ENCODE data around the gene GALNT11. TPM values are rescaled to one million over a fixed set of nuclear protein-coding genes. Genes with fewer than 3 reads are reported as not detected.

Gene GALNT11
- total RNA-seq, 1 experiment from 2014 or later: 24.1 TPM

DNA sequence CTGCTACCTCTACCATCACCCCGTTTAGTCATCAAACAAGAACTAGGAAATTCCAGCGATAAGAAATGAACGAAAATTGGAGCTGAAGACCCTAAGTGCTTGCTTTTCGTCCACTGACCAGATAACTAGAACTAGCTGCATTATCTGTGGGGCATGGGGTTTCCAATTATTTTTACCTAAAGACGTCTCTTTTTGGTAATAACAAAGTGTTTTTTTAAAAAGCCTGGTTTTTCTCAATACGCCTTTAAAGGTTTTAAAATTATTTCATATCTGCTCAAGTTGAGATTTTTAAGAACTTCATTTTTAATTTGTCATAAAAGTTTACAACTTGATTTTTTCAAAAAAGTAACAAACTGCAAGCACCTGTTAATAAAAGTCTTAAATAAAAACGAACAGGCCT, 104.2 kb downstream of the GALNT11 start:
- H3K23me2 ChIP-seq (ENCODE audit: insufficient read length, low read depth, low read length, poor library complexity, severe bottlenecking): no peaks in the 10 kb centered on the region
- no peak overlapping the region for H3T11ph ChIP-seq (ENCODE audit: low read length)
- no peak overlapping the region for H4K5ac ChIP-seq (ENCODE audit: insufficient read length, low read depth, low read length)
- no peak overlapping the region for H4K8ac ChIP-seq (replicated peaks; ENCODE audit: insufficient read length, low read depth, low read length)
- no peak for DNase-seq
- H3K79me2 ChIP-seq (ENCODE audit: insufficient read depth, low read length): no peaks in the 10 kb centered on the region
- no peaks in the 10 kb centered on the region for H3K79me1 ChIP-seq (ENCODE audit: insufficient read depth, low read depth, low read length, poor library complexity, severe bottlenecking)
- H3K4me2 ChIP-seq (ENCODE audit: insufficient read depth, insufficient read length, low read length): no peak overlapping the region
- no peak overlapping the region for H3K18ac ChIP-seq (ENCODE audit: insufficient read length, low read depth, low read length)
- H3K27ac Mint-ChIP-seq: no peak overlapping the region
- peaks cover 5 to 6% of the 10 kb centered on the region in 2 experiments for H3K4me1 Mint-ChIP-seq
- no peak overlapping the region for H3K27ac ChIP-seq (ENCODE audit: insufficient read length, low read depth, low read length)
- WGBS (ENCODE audit: extremely low coverage, insufficient read length, low lambda C conversion rate): no CpG with 5 or more reads among the region's 7 CpGs
- H2BK20ac ChIP-seq (ENCODE audit: low read depth, low read length, poor library complexity, severe bottlenecking): no peak overlapping the region
- H3K9me3 ChIP-seq (ENCODE audit: control insufficient read depth, low read depth, low read length): no peaks in the 10 kb centered on the region
- peaks cover 23 to 50% (median 47%) of the 10 kb centered on the region in 3 experiments; a peak in 6 of 7 replicates for H3K36me3 Mint-ChIP-seq (ENCODE audit: insufficient read depth in 1 of 3, low read depth in 3 of 3)
- peaks cover 3 to 12% of the 10 kb centered on the region in 2 experiments; a peak in 4 of 5 replicates for H3K9me3 Mint-ChIP-seq
- no peak overlapping the region for H3K14ac ChIP-seq (ENCODE audit: insufficient read depth, low read length)
- no peaks in the 10 kb centered on the region for H3K4me1 ChIP-seq (ENCODE audit: insufficient read depth, low read length)
- H3K4me3 Mint-ChIP-seq: no peak overlapping the region
- TF ChIP-seq, protein P1, sequence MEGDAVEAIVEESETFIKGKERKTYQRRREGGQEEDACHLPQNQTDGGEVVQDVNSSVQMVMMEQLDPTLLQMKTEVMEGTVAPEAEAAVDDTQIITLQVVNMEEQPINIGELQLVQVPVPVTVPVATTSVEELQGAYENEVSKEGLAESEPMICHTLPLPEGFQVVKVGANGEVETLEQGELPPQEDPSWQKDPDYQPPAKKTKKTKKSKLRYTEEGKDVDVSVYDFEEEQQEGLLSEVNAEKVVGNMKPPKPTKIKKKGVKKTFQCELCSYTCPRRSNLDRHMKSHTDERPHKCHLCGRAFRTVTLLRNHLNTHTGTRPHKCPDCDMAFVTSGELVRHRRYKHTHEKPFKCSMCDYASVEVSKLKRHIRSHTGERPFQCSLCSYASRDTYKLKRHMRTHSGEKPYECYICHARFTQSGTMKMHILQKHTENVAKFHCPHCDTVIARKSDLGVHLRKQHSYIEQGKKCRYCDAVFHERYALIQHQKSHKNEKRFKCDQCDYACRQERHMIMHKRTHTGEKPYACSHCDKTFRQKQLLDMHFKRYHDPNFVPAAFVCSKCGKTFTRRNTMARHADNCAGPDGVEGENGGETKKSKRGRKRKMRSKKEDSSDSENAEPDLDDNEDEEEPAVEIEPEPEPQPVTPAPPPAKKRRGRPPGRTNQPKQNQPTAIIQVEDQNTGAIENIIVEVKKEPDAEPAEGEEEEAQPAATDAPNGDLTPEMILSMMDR (conservative IDR thresholded peaks at IDR 0.05): no peak
- no peak overlapping the region for H2BK120ac ChIP-seq (ENCODE audit: low read depth, low read length, poor library complexity, severe bottlenecking)
- H3K4ac ChIP-seq (ENCODE audit: low read depth, low read length): no peak overlapping the region
- H2AK5ac ChIP-seq (ENCODE audit: insufficient read length, low read length): no peak overlapping the region
- no peak overlapping the region for H2BK12ac ChIP-seq (ENCODE audit: insufficient read length, low read depth, low read length)
- no peak overlapping the region for H3K56ac ChIP-seq (ENCODE audit: insufficient read length, low read depth, low read length)
- H2BK5ac ChIP-seq (ENCODE audit: insufficient read length, low read length): no peak overlapping the region
- peaks cover 1% of the 10 kb centered on the region for H3K27me3 Mint-ChIP-seq (ENCODE audit: low read depth)
- H3K27me3 ChIP-seq (ENCODE audit: insufficient read depth, low read length): no peaks in the 10 kb centered on the region
- no peak overlapping the region for H3K9ac ChIP-seq (ENCODE audit: extremely low read depth, insufficient read length, low read length)
- H3K23ac ChIP-seq (ENCODE audit: insufficient read length, low read depth, low read length): no peak overlapping the region
- H2BK15ac ChIP-seq (ENCODE audit: low read depth, low read length): no peak overlapping the region
- H4K91ac ChIP-seq (ENCODE audit: insufficient read length, low read depth, low read length): no peak overlapping the region
- H4K20me1 ChIP-seq (ENCODE audit: control insufficient read depth, insufficient read depth, insufficient read length): no peaks in the 10 kb centered on the region
- H2AFZ ChIP-seq (ENCODE audit: low read length): no peak overlapping the region
